Retinal pigment epithelial cell (primary cell): Measurements from ENCODE around the gene LRP5.

ENCODE experiments used
- DNase-seq: peaks from one replicate; pipeline ENCODE4 v3.0.0-alpha.2; 2010; ENCODE audit warnings: low read depth
- H3K4me3 ChIP-seq: 2 replicates; pipeline ENCODE4 v1.5.1; 2011; ENCODE audit warnings: mild to moderate bottlenecking, low read length, control low read depth, moderate library complexity
- CTCF ChIP-seq: conservative IDR thresholded peaks from 2 replicates; pipeline ENCODE4 v1.5.1; 2011; ENCODE audit warnings: low read depth, low read length, control low read depth, inconsistent platforms

LRP5 gene

GRCh38 chr11:68463714-68464113 is 151.3 kb downstream of the LRP5 start:
- H3K4me3 ChIP-seq: no peak overlapping the region
- no peak for TF ChIP-seq CTCF
- DNase-seq: no peak

GRCh38 chr11:68467201-68467834 is 154.9 kb downstream of the LRP5 start:
- H3K4me3 ChIP-seq: no peak overlapping the region
- no peak for DNase-seq
- TF ChIP-seq CTCF: no peak

- no peak for DNase-seq
- no peak for TF ChIP-seq CTCF
These were observed 155.9 kb downstream of the LRP5 start for GRCh38 chr11:68468217-68468828.

GRCh38 chr11:68469122-68469521 is 156.7 kb downstream of the LRP5 start:
- no peak for DNase-seq
- no peak for TF ChIP-seq CTCF
- no peak overlapping the region for H3K4me3 ChIP-seq

More at GRCh38 chr11:68468217-68468828, 155.9 kb downstream of the LRP5 start:
- no peak overlapping the region for H3K4me3 ChIP-seq

GRCh38 chr11:68469642-68470041 is 157.3 kb downstream of the LRP5 start:
- no peak overlapping the region for H3K4me3 ChIP-seq
- DNase-seq: no peak

GRCh38 chr11:68470304-68470811 is 158.0 kb downstream of the LRP5 start:
- DNase-seq: no peak
- no peak overlapping the region for H3K4me3 ChIP-seq
- no peak for TF ChIP-seq CTCF

More at GRCh38 chr11:68469642-68470041, 157.3 kb downstream of the LRP5 start:
- TF ChIP-seq CTCF: no peak
